Medulla oblongata (tissue), 1 donor: ENCODE data around the gene EVI5.

Experiments
- DNase-seq: peaks from one replicate; pipeline ENCODE4 v3.0.0-alpha.2; 2015; ENCODE audit errors: extremely low spot score

EVI5 gene

DNA sequence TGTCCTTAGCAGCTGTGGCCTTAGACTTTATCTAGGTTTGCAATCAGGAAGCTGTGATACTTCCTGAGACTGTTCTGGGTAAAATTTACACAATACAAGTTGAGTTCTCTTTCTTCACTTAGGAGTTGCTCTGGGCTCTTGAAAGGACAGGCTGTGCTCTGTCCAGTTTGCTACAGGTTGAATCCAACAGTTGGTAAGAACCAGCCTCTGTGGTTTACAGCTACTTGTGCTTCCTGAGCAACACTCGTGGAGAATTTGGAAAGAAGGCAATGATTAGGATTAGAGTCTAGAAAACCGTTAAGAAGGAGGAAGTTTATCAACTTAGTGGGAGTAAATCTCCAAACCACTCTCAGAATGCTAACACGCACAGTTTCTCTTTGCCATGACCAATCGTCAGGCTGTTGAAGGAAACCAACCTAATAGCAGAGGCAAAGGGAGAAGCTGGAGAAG is 325.0 kb downstream of the EVI5 start:
- peak; percentile 40 for DNase-seq
